Measurements from ENCODE around the gene LRRTM4. TPM values are rescaled to one million over a fixed set of nuclear protein-coding genes. Genes with fewer than 3 reads are reported as not detected.

Gene LRRTM4
- total and polyA plus RNA-seq, 2 experiments from 2014 or later, result 4.5 to 15.4 TPM

DNA sequence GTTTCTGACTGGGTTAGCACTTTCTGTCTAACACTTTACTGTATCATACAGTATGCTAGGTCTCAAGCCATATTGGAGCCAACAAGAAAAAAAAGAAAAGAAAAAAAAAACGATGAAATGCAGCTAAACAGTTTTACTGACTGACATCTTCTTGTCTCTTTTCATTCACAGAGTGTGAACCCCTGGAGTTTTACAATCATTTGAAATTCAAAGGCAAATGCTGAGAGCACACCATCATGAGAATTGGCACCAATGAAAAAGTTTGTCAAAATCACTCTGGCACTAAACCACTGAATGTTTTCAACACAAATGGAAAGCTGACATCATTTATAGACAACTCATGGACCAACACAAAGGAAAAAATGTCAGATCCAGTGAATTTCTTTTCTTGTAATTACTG lies 513.3 kb downstream of the LRRTM4 start (continued):
- TF ChIP-seq, protein P1, sequence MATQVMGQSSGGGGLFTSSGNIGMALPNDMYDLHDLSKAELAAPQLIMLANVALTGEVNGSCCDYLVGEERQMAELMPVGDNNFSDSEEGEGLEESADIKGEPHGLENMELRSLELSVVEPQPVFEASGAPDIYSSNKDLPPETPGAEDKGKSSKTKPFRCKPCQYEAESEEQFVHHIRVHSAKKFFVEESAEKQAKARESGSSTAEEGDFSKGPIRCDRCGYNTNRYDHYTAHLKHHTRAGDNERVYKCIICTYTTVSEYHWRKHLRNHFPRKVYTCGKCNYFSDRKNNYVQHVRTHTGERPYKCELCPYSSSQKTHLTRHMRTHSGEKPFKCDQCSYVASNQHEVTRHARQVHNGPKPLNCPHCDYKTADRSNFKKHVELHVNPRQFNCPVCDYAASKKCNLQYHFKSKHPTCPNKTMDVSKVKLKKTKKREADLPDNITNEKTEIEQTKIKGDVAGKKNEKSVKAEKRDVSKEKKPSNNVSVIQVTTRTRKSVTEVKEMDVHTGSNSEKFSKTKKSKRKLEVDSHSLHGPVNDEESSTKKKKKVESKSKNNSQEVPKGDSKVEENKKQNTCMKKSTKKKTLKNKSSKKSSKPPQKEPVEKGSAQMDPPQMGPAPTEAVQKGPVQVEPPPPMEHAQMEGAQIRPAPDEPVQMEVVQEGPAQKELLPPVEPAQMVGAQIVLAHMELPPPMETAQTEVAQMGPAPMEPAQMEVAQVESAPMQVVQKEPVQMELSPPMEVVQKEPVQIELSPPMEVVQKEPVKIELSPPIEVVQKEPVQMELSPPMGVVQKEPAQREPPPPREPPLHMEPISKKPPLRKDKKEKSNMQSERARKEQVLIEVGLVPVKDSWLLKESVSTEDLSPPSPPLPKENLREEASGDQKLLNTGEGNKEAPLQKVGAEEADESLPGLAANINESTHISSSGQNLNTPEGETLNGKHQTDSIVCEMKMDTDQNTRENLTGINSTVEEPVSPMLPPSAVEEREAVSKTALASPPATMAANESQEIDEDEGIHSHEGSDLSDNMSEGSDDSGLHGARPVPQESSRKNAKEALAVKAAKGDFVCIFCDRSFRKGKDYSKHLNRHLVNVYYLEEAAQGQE (IDR thresholded peaks at IDR 0.05; ENCODE audit: unreplicated experiment), result no peak
- TF ChIP-seq ZNF114 (CRISPR knock-in tag; IDR thresholded peaks at IDR 0.05) (no peak), ZNF331 (CRISPR knock-in tag; IDR thresholded peaks at IDR 0.05; ENCODE audit: low read depth) (no peak)
- TF ChIP-seq, protein P2, sequence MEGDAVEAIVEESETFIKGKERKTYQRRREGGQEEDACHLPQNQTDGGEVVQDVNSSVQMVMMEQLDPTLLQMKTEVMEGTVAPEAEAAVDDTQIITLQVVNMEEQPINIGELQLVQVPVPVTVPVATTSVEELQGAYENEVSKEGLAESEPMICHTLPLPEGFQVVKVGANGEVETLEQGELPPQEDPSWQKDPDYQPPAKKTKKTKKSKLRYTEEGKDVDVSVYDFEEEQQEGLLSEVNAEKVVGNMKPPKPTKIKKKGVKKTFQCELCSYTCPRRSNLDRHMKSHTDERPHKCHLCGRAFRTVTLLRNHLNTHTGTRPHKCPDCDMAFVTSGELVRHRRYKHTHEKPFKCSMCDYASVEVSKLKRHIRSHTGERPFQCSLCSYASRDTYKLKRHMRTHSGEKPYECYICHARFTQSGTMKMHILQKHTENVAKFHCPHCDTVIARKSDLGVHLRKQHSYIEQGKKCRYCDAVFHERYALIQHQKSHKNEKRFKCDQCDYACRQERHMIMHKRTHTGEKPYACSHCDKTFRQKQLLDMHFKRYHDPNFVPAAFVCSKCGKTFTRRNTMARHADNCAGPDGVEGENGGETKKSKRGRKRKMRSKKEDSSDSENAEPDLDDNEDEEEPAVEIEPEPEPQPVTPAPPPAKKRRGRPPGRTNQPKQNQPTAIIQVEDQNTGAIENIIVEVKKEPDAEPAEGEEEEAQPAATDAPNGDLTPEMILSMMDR (conservative IDR thresholded peaks at IDR 0.05; ENCODE audit: low read depth in 2 of 2), result no peak
- TF ChIP-seq, protein P3, sequence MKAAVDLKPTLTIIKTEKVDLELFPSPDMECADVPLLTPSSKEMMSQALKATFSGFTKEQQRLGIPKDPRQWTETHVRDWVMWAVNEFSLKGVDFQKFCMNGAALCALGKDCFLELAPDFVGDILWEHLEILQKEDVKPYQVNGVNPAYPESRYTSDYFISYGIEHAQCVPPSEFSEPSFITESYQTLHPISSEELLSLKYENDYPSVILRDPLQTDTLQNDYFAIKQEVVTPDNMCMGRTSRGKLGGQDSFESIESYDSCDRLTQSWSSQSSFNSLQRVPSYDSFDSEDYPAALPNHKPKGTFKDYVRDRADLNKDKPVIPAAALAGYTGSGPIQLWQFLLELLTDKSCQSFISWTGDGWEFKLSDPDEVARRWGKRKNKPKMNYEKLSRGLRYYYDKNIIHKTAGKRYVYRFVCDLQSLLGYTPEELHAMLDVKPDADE (IDR thresholded peaks at IDR 0.05), result no peak

DNA sequence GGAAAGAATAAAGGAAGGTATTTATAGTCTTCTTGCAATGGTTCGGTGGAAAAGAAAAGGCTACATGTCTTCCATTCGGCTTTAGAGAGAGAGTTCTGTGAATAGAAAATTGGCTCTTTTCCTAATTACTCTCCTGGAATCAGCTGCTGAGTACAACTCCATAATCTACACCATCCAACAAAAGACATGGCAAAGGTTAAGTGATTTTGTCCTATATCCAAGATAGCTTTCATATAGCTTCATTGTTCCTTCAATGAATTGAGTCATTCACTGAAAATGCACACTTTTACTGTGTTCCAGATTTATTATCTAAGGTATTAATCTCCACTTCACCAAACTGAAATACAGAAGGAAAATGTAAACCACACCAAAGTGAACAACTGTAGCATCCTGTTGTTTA lies 514.5 kb downstream of the LRRTM4 start:
- Histone ChIP-seq H3K4me2 (no peak overlapping the region), H3K4me1 (ENCODE audit: insufficient read depth) (peaks cover 30% of the 10 kb centered on the region), H2AFZ (no peak overlapping the region), H3K27ac (ENCODE audit: low read depth) (no peak overlapping the region), H3K36me3 (ENCODE audit: insufficient read depth) (peaks cover 6% of the 10 kb centered on the region; the same call in 1 of the 2 replicates), H3F3A (replicated peaks; ENCODE audit: low read depth) (no peaks in the 10 kb centered on the region), H3K27me3 (ENCODE audit: insufficient read depth) (no peaks in the 10 kb centered on the region), H4K20me1 (replicated peaks; ENCODE audit: insufficient read depth) (no peaks in the 10 kb centered on the region), H3K4me3 (no peak overlapping the region), H3K79me2 (replicated peaks; ENCODE audit: insufficient read depth) (no peaks in the 10 kb centered on the region), H3K9me2 (ENCODE audit: insufficient read depth) (no peaks in the 10 kb centered on the region)
- Mint-ChIP-seq H3K4me1 (peaks cover 42% of the 10 kb centered on the region), H3K27ac (no peak overlapping the region), H3K27me3 (ENCODE audit: insufficient read depth, low read depth, poor library complexity) (peaks cover 3% of the 10 kb centered on the region), H3K9me3 (peaks cover 7% of the 10 kb centered on the region; the same call in 2 of the 3 replicates), H3K36me3 (ENCODE audit: low read depth) (peaks cover 19% of the 10 kb centered on the region; the same call in 2 of the 3 replicates), H3K4me3 (no peak overlapping the region)
- ATAC-seq, result no peak
- DNase-seq (ENCODE audit: low spot score), result no peak
- TF ChIP-seq STAT1 (IDR thresholded peaks at IDR 0.05; ENCODE audit: unreplicated experiment) (no peak), NANOG (IDR thresholded peaks at IDR 0.05; ENCODE audit: borderline replicate concordance) (no peak), JUNB (IDR thresholded peaks at IDR 0.05; ENCODE audit: unreplicated experiment) (no peak), EZH2phosphoT487 (IDR thresholded peaks at IDR 0.05; ENCODE audit: unreplicated experiment) (no peak), CREB1 (CRISPR knock-in tag; IDR thresholded peaks at IDR 0.05; ENCODE audit: low read depth) (no peak), POLR2AphosphoS5 (IDR thresholded peaks at IDR 0.05; ENCODE audit: low read depth) (no peak)
- TF ChIP-seq, protein P4, sequence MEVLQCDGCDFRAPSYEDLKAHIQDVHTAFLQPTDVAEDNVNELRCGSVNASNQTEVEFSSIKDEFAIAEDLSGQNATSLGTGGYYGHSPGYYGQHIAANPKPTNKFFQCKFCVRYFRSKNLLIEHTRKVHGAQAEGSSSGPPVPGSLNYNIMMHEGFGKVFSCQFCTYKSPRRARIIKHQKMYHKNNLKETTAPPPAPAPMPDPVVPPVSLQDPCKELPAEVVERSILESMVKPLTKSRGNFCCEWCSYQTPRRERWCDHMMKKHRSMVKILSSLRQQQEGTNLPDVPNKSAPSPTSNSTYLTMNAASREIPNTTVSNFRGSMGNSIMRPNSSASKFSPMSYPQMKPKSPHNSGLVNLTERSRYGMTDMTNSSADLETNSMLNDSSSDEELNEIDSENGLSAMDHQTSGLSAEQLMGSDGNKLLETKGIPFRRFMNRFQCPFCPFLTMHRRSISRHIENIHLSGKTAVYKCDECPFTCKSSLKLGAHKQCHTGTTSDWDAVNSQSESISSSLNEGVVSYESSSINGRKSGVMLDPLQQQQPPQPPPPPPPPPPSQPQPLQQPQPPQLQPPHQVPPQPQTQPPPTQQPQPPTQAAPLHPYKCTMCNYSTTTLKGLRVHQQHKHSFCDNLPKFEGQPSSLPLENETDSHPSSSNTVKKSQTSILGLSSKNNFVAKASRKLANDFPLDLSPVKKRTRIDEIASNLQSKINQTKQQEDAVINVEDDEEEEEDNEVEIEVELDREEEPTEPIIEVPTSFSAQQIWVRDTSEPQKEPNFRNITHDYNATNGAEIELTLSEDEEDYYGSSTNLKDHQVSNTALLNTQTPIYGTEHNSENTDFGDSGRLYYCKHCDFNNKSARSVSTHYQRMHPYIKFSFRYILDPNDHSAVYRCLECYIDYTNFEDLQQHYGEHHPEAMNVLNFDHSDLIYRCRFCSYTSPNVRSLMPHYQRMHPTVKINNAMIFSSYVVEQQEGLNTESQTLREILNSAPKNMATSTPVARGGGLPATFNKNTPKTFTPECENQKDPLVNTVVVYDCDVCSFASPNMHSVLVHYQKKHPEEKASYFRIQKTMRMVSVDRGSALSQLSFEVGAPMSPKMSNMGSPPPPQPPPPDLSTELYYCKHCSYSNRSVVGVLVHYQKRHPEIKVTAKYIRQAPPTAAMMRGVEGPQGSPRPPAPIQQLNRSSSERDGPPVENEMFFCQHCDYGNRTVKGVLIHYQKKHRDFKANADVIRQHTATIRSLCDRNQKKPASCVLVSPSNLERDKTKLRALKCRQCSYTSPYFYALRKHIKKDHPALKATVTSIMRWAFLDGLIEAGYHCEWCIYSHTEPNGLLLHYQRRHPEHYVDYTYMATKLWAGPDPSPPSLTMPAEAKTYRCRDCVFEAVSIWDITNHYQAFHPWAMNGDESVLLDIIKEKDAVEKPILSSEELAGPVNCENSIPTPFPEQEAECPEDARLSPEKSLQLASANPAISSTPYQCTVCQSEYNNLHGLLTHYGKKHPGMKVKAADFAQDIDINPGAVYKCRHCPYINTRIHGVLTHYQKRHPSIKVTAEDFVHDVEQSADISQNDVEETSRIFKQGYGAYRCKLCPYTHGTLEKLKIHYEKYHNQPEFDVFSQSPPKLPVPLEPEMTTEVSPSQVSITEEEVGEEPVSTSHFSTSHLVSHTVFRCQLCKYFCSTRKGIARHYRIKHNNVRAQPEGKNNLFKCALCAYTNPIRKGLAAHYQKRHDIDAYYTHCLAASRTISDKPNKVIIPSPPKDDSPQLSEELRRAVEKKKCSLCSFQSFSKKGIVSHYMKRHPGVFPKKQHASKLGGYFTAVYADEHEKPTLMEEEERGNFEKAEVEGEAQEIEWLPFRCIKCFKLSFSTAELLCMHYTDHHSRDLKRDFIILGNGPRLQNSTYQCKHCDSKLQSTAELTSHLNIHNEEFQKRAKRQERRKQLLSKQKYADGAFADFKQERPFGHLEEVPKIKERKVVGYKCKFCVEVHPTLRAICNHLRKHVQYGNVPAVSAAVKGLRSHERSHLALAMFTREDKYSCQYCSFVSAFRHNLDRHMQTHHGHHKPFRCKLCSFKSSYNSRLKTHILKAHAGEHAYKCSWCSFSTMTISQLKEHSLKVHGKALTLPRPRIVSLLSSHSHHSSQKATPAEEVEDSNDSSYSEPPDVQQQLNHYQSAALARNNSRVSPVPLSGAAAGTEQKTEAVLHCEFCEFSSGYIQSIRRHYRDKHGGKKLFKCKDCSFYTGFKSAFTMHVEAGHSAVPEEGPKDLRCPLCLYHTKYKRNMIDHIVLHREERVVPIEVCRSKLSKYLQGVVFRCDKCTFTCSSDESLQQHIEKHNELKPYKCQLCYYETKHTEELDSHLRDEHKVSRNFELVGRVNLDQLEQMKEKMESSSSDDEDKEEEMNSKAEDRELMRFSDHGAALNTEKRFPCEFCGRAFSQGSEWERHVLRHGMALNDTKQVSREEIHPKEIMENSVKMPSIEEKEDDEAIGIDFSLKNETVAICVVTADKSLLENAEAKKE (CRISPR knock-in tag; IDR thresholded peaks at IDR 0.05), result no peak
